Activated CD4-positive, alpha-beta memory T cell treated with anti-CD3 and anti-CD28 coated beads for 36 hours (primary cell): ENCODE results near the gene TENT4B. TPM values are rescaled to one million over a fixed set of nuclear protein-coding genes. Genes with fewer than 3 reads are reported as not detected.

Experiments
- CTCF ChIA-PET: fragments of 350-600 bp; sonication (Branson Sonifier 250); formaldehyde crosslinking; loops from one replicate; lab custom pipeline; 2021; ENCODE audit warnings: antibody characterized with exemption, inconsistent platforms; lab: Charles Lee
- POLR2A ChIA-PET: fragments of 350-600 bp; sonication (Branson Sonifier 250); formaldehyde crosslinking; loops from one replicate; lab custom pipeline; 2021; ENCODE audit warnings: antibody characterized with exemption; lab: Charles Lee
- DNase-seq: peaks from one replicate; pipeline ENCODE4 v3.0.0-alpha.2; 2020
- H3K27ac Mint-ChIP-seq: one replicate; pipeline ENCODE4 v1.8.0; 2021; ENCODE audit warnings: mixed read lengths
- H3K27me3 Mint-ChIP-seq: one replicate; pipeline ENCODE4 v1.8.0; 2021; ENCODE audit warnings: mixed read lengths
- H3K36me3 Mint-ChIP-seq: one replicate; pipeline ENCODE4 v1.8.0; 2021; ENCODE audit warnings: mixed read lengths
- H3K4me1 Mint-ChIP-seq: one replicate; pipeline ENCODE4 v1.8.0; 2021; ENCODE audit warnings: low read depth, mixed read lengths
- H3K4me3 Mint-ChIP-seq: one replicate; pipeline ENCODE4 v1.8.0; 2021; ENCODE audit warnings: mild to moderate bottlenecking, mixed read lengths
- H3K9me3 Mint-ChIP-seq: one replicate; pipeline ENCODE4 v1.8.0; 2021; ENCODE audit warnings: mixed read lengths
- intact Hi-C: fragments of 100-400 bp; cut with micrococcal nuclease; formaldehyde crosslinking; loops from one replicate; pipeline ENCODE4 v1.15.1; 2023
- total RNA-seq, 2 experiments: library from RNA; stranded (reverse); gene quantifications; one replicate each; pipeline ENCODE4 v1.2.3, GENCODE V29; 2021

The TENT4B gene
- total RNA-seq, 2 experiments from 2014 or later: 14.4 to 14.8 TPM

- peaks cover 34% of the 10 kb centered on the region for H3K4me1 Mint-ChIP-seq
- no peak for DNase-seq
- no peak overlapping the region for H3K4me3 Mint-ChIP-seq
- peaks cover 2% of the 10 kb centered on the region for H3K36me3 Mint-ChIP-seq
- H3K27ac Mint-ChIP-seq: no peak overlapping the region
- CTCF ChIA-PET: no interaction called here
- intact Hi-C loops: loop anchor here (10.0 kb wide), 1 partner anchor 1646 kb away; the partner anchor contains the start of gene N4BP1
- H3K9me3 Mint-ChIP-seq: no peaks in the 10 kb centered on the region
- H3K27me3 Mint-ChIP-seq: no peaks in the 10 kb centered on the region
- POLR2A ChIA-PET: no interaction called here
Observed at GRCh38 chr16:50261160-50261706, 108.1 kb downstream of the TENT4B start.

GRCh38 chr16:50261707-50262235 is 108.7 kb downstream of the TENT4B start:
- CTCF ChIA-PET: no interaction called here
- Mint-ChIP-seq H3K4me1 (peaks cover 35% of the 10 kb centered on the region), H3K36me3 (peaks cover 2% of the 10 kb centered on the region)

GRCh38 chr16:50263060-50263909 is 110.2 kb downstream of the TENT4B start:
- no peak for DNase-seq
- H3K4me1 Mint-ChIP-seq: peaks cover 42% of the 10 kb centered on the region
- ChIA-PET CTCF (interaction anchor here (0.7 to 4.5 kb wide), 5 partner anchors 12 to 238 kb away, joined by 3 to 41 read pairs (median 3); partner anchors contain the start of gene CNEP1R1), POLR2A (interaction anchor here (2.1 to 7.6 kb wide), 2 partner anchors 12 to 75 kb away, joined by 9 to 83 read pairs; no protein-coding TSS in a partner anchor)
- H3K4me3 Mint-ChIP-seq: no peak overlapping the region
- intact Hi-C loops: loop anchor here (10.0 kb wide), 1 partner anchor 1648 kb away; the partner anchor contains the start of gene N4BP1
- no peaks in the 10 kb centered on the region for H3K9me3 Mint-ChIP-seq
- no peaks in the 10 kb centered on the region for H3K27me3 Mint-ChIP-seq
- H3K27ac Mint-ChIP-seq: peak overlapping the region; percentile 91
- peaks cover 7% of the 10 kb centered on the region for H3K36me3 Mint-ChIP-seq

More at GRCh38 chr16:50261707-50262235, 108.7 kb downstream of the TENT4B start:
- POLR2A ChIA-PET: interaction anchor here (7.6 kb wide), 1 partner anchor 14 kb away, joined by 83 read pairs; no protein-coding TSS in a partner anchor
- DNase-seq: no peak
- H3K4me3 Mint-ChIP-seq: no peak overlapping the region
- H3K27me3 Mint-ChIP-seq: no peaks in the 10 kb centered on the region
- intact Hi-C loops: loop anchor here (10.0 kb wide), 1 partner anchor 1647 kb away; the partner anchor contains the start of gene N4BP1
- no peak overlapping the region for H3K27ac Mint-ChIP-seq
- no peaks in the 10 kb centered on the region for H3K9me3 Mint-ChIP-seq

- peak; percentile 78 for DNase-seq
- H3K4me3 Mint-ChIP-seq: peak overlapping the region; percentile 21
- ChIA-PET POLR2A (interaction anchor here (0.7 to 7.6 kb wide), 8 partner anchors 11 to 74 kb away, joined by 3 to 83 read pairs (median 6); no protein-coding TSS in a partner anchor), CTCF (interaction anchor here (0.6 to 4.5 kb wide), 7 partner anchors 11 to 481 kb away, joined by 3 to 41 read pairs (median 4); no protein-coding TSS in a partner anchor)
- peaks cover 49% of the 10 kb centered on the region for H3K4me1 Mint-ChIP-seq
- peaks cover 10% of the 10 kb centered on the region for H3K36me3 Mint-ChIP-seq
- no peaks in the 10 kb centered on the region for H3K9me3 Mint-ChIP-seq
- intact Hi-C loops: loop anchor here (1.0 to 10.0 kb wide), 5 partner anchors 13 to 1649 kb away; partner anchors contain the start of genes CNEP1R1 and N4BP1
- H3K27me3 Mint-ChIP-seq: no peaks in the 10 kb centered on the region
- peak overlapping the region; percentile 91 for H3K27ac Mint-ChIP-seq
Observed at GRCh38 chr16:50263940-50264929, 111.1 kb downstream of the TENT4B start.

- intact Hi-C loops: loop anchor here (5.0 to 10.0 kb wide), 4 partner anchors 198 to 1650 kb away; partner anchors contain the start of genes CYLD, HEATR3 and N4BP1
- H3K4me3 Mint-ChIP-seq: peak overlapping the region; percentile 34
- no peaks in the 10 kb centered on the region for H3K27me3 Mint-ChIP-seq
- H3K27ac Mint-ChIP-seq: peak overlapping the region; percentile 91
- ChIA-PET CTCF (interaction anchor here (0.6 to 4.5 kb wide), 8 partner anchors 10 to 480 kb away, joined by 3 to 41 read pairs (median 4); no protein-coding TSS in a partner anchor), POLR2A (interaction anchor here (1.7 to 7.6 kb wide), 3 partner anchors 10 to 20 kb away, joined by 7 to 83 read pairs (median 8); no protein-coding TSS in a partner anchor)
- no peaks in the 10 kb centered on the region for H3K9me3 Mint-ChIP-seq
- H3K36me3 Mint-ChIP-seq: peaks cover 11% of the 10 kb centered on the region
- peak; percentile 66 for DNase-seq
- H3K4me1 Mint-ChIP-seq: peaks cover 60% of the 10 kb centered on the region
Observed at GRCh38 chr16:50265260-50265659, 112.2 kb downstream of the TENT4B start.

- H3K27ac Mint-ChIP-seq: peak overlapping the region; percentile 97
- POLR2A ChIA-PET: interaction anchor here (0.6 to 7.6 kb wide), 4 partner anchors 10 to 73 kb away, joined by 3 to 83 read pairs (median 4); no protein-coding TSS in a partner anchor
- CTCF ChIA-PET: interaction anchor here (0.6 to 4.5 kb wide), 8 partner anchors 9 to 241 kb away, joined by 3 to 41 read pairs (median 4); partner anchors contain the start of gene CNEP1R1
- peaks cover 64% of the 10 kb centered on the region for H3K4me1 Mint-ChIP-seq
- H3K27me3 Mint-ChIP-seq: no peaks in the 10 kb centered on the region
- H3K9me3 Mint-ChIP-seq: no peaks in the 10 kb centered on the region
- intact Hi-C loops: loop anchor here (1.0 to 10.0 kb wide), 7 partner anchors 8 to 1651 kb away; partner anchors contain the start of genes CYLD, HEATR3 and N4BP1
- peaks cover 11% of the 10 kb centered on the region for H3K36me3 Mint-ChIP-seq
- H3K4me3 Mint-ChIP-seq: peak overlapping the region; percentile 94
- no peak for DNase-seq
Observed at GRCh38 chr16:50265716-50266336, 112.7 kb downstream of the TENT4B start.

- H3K4me1 Mint-ChIP-seq: peaks cover 71% of the 10 kb centered on the region
- peak within 1 kb of the TSS; percentile 97 for H3K27ac Mint-ChIP-seq
- H3K36me3 Mint-ChIP-seq: peaks cover 11% of the 10 kb centered on the region
- no peaks in the 10 kb centered on the region for H3K9me3 Mint-ChIP-seq
- ChIA-PET POLR2A (interaction anchor here (0.6 to 7.6 kb wide), 4 partner anchors 9 to 72 kb away, joined by 3 to 83 read pairs (median 4); no protein-coding TSS in a partner anchor), CTCF (interaction anchor here (0.9 to 4.5 kb wide), 4 partner anchors 8 to 242 kb away, joined by 4 to 41 read pairs (median 4); partner anchors contain the start of gene CNEP1R1)
- H3K4me3 Mint-ChIP-seq: peak within 1 kb of the TSS; percentile 94
- DNase-seq: peak; percentile 91
- intact Hi-C loops: loop anchor here (1.0 to 10.0 kb wide), 7 partner anchors 8 to 1652 kb away; partner anchors contain the start of genes CYLD, HEATR3 and N4BP1
- H3K27me3 Mint-ChIP-seq: no peaks in the 10 kb centered on the region
Observed at GRCh38 chr16:50266337-50267091, 113.4 kb downstream of the TENT4B start, which contains the start of gene ADCY7. ADCY7 (plus strand) TSS chr16:50266551; CDS start chr16:50288180, 21,629 bp downstream.

GRCh38 chr16:50267151-50267631 is 114.1 kb downstream of the TENT4B start:
- H3K27me3 Mint-ChIP-seq: no peaks in the 10 kb centered on the region
- H3K4me1 Mint-ChIP-seq: peaks cover 77% of the 10 kb centered on the region
- ChIA-PET POLR2A (interaction anchor here (0.6 to 7.6 kb wide), 3 partner anchors 8 to 71 kb away, joined by 3 to 83 read pairs (median 3); no protein-coding TSS in a partner anchor), CTCF (interaction anchor here (0.8 to 4.5 kb wide), 2 partner anchors 8 to 92 kb away, joined by 3 to 41 read pairs; no protein-coding TSS in a partner anchor)
- intact Hi-C loops: loop anchor here (5.0 to 10.0 kb wide), 4 partner anchors 200 to 1652 kb away; partner anchors contain the start of genes CYLD, HEATR3 and N4BP1
- H3K9me3 Mint-ChIP-seq: no peaks in the 10 kb centered on the region
- peak overlapping the region; percentile 94 for H3K4me3 Mint-ChIP-seq
- peaks cover 11% of the 10 kb centered on the region for H3K36me3 Mint-ChIP-seq
- peak; percentile 25 for DNase-seq
- H3K27ac Mint-ChIP-seq: peak overlapping the region; percentile 97

GRCh38 chr16:50267651-50268050 is 114.5 kb downstream of the TENT4B start:
- Mint-ChIP-seq H3K9me3 (no peaks in the 10 kb centered on the region), H3K4me3 (peak overlapping the region; percentile 94), H3K27ac (peak overlapping the region; percentile 97), H3K27me3 (no peaks in the 10 kb centered on the region), H3K36me3 (peaks cover 11% of the 10 kb centered on the region), H3K4me1 (peaks cover 82% of the 10 kb centered on the region)
- intact Hi-C loops: loop anchor here (5.0 to 10.0 kb wide), 4 partner anchors 200 to 1653 kb away; partner anchors contain the start of genes CYLD, HEATR3 and N4BP1
- peak; percentile 46 for DNase-seq
- CTCF ChIA-PET: interaction anchor here (0.8 to 4.5 kb wide), 4 partner anchors 7 to 480 kb away, joined by 3 to 41 read pairs (median 4); no protein-coding TSS in a partner anchor
- POLR2A ChIA-PET: interaction anchor here (0.6 to 7.6 kb wide), 4 partner anchors 8 to 202 kb away, joined by 3 to 83 read pairs (median 4); partner anchors contain the start of gene HEATR3
